HL-60 (cell line): ENCODE results near the gene FBXO42.
"Not testable (repeated sequence)": the region's sequence is repeated elsewhere in the genome, so short reads cannot be mapped to it uniquely, and the experiment has no call there.

Experiments used
- DNase-seq, 2 experiments: peaks; one replicate each; pipeline ENCODE4 v3.0.0-alpha.2; 2010 to 2020; ENCODE audit warnings: low read depth in 1 of 2, low spot score in 1 of 2
- H3K27ac ChIP-seq: fragments of 250-450 bp; sonication (Bioruptor Pico); replicated peaks from 2 replicates; pipeline ENCODE4 v1.5.1; 2020; ENCODE audit warnings: mild to moderate bottlenecking, moderate library complexity
- H3K27me3 ChIP-seq: fragments of 250-450 bp; sonication (Bioruptor Pico); 2 replicates; pipeline ENCODE4 v1.5.1; 2021; ENCODE audit warnings: mild to moderate bottlenecking, moderate library complexity; ENCODE audit not compliant: insufficient read depth, poor library complexity, severe bottlenecking
- H3K4me3 ChIP-seq: replicated peaks from 2 replicates; pipeline ENCODE4 v1.5.1; 2011; ENCODE audit warnings: mild to moderate bottlenecking, control low read depth, low read length; ENCODE audit not compliant: insufficient read depth
- GABPA ChIP-seq: IDR thresholded peaks from 2 replicates; pipeline ENCODE4 v1.6.1; 2012; ENCODE audit warnings: low read depth
- POLR2AphosphoS5 ChIP-seq: IDR thresholded peaks from 2 replicates; pipeline ENCODE4 v1.6.1; 2012; ENCODE audit warnings: low read depth
- SPI1 ChIP-seq: IDR thresholded peaks from 2 replicates; pipeline ENCODE4 v1.6.1; 2012; ENCODE audit warnings: low read depth, mild to moderate bottlenecking, borderline replicate concordance
- TF ChIP-seq, protein P1 (sequence below): IDR thresholded peaks from 2 replicates; pipeline ENCODE4 v1.6.1; 2012; ENCODE audit warnings: low read depth; ENCODE audit not compliant: insufficient replicate concordance
- TF ChIP-seq, protein P2 (sequence below): IDR thresholded peaks from one replicate; pipeline ENCODE4 v1.5.1; 2011; ENCODE audit warnings: low read length, control low read depth, inconsistent platforms; ENCODE audit not compliant: insufficient read depth

Gene FBXO42

DNA sequence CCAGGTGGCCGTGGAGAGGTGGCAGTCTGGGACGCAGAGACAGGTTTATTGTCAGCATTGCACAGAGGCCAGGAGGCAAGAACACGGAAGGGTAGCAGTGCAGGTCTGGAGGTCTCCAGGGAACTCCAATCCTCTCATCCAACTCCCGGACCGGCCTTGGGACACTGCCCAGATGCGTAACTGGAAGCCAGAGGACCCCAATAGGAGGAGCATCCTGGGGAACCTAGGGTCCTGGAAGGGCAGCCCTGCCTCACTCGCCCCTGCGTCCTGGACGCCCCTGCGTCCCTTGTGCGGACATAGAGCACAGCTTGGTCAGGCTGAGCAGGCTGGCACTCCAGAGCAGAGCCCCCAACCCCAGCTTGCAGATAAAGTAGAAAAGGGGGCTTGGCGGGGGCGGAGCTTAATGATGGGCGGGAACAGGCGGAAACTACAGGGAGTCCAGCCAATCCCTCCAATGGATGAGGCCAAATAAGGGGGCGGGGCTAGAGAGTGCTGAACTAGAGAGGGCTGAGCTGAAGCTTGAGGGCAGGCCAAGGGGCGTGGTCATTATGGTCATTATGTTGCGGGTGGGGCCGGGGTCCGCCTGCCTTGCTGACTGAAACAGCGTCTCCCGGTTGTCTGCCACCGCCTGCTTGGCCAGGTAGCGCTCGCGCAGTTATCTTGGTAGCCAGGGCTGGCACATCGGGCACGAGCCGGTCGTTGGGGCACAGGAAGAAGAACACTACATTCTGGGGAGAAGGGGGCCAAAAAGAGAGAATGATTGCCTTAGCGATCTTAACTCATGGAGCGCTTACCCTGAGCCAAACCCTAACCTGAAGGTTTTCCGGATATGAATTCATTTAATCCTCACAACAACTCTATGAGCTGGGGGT, 136.2 kb downstream of the FBXO42 start:
- Histone ChIP-seq H3K27me3 (peaks cover 3% of the 10 kb centered on the region), H3K27ac (no peak overlapping the region), H3K4me3 (no peak overlapping the region)
- TF ChIP-seq, protein P1, sequence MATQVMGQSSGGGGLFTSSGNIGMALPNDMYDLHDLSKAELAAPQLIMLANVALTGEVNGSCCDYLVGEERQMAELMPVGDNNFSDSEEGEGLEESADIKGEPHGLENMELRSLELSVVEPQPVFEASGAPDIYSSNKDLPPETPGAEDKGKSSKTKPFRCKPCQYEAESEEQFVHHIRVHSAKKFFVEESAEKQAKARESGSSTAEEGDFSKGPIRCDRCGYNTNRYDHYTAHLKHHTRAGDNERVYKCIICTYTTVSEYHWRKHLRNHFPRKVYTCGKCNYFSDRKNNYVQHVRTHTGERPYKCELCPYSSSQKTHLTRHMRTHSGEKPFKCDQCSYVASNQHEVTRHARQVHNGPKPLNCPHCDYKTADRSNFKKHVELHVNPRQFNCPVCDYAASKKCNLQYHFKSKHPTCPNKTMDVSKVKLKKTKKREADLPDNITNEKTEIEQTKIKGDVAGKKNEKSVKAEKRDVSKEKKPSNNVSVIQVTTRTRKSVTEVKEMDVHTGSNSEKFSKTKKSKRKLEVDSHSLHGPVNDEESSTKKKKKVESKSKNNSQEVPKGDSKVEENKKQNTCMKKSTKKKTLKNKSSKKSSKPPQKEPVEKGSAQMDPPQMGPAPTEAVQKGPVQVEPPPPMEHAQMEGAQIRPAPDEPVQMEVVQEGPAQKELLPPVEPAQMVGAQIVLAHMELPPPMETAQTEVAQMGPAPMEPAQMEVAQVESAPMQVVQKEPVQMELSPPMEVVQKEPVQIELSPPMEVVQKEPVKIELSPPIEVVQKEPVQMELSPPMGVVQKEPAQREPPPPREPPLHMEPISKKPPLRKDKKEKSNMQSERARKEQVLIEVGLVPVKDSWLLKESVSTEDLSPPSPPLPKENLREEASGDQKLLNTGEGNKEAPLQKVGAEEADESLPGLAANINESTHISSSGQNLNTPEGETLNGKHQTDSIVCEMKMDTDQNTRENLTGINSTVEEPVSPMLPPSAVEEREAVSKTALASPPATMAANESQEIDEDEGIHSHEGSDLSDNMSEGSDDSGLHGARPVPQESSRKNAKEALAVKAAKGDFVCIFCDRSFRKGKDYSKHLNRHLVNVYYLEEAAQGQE = no peak
- TF ChIP-seq, protein P2, sequence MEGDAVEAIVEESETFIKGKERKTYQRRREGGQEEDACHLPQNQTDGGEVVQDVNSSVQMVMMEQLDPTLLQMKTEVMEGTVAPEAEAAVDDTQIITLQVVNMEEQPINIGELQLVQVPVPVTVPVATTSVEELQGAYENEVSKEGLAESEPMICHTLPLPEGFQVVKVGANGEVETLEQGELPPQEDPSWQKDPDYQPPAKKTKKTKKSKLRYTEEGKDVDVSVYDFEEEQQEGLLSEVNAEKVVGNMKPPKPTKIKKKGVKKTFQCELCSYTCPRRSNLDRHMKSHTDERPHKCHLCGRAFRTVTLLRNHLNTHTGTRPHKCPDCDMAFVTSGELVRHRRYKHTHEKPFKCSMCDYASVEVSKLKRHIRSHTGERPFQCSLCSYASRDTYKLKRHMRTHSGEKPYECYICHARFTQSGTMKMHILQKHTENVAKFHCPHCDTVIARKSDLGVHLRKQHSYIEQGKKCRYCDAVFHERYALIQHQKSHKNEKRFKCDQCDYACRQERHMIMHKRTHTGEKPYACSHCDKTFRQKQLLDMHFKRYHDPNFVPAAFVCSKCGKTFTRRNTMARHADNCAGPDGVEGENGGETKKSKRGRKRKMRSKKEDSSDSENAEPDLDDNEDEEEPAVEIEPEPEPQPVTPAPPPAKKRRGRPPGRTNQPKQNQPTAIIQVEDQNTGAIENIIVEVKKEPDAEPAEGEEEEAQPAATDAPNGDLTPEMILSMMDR = no peak
- no peak for TF ChIP-seq POLR2AphosphoS5
- no peak for TF ChIP-seq SPI1
- no peak for TF ChIP-seq GABPA
- peak in 1 of 2 experiments; percentile 13 for DNase-seq

DNA sequence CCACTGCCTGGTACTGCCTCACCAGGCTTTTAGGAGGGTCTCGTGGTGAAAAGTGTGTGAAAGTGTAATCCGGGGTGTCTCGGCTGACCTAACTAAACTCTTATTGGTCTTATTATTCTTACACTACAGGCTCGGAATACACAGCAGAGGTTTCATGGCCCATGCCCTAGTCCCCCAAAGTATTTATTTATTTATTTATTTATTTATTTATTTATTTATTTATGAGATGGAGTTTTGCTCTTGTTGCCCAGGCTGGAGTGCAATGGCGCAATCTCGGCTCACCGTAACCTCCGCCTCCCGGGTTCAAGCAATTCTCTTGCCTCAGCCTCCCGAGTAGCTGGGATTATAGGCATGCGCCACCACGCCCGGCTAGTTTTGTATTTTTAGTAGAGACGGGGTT, 137.0 kb downstream of the FBXO42 start:
- DNase-seq, H3K27ac ChIP-seq, H3K4me3 ChIP-seq, H3K27me3 ChIP-seq: not testable (repeated sequence)

DNA sequence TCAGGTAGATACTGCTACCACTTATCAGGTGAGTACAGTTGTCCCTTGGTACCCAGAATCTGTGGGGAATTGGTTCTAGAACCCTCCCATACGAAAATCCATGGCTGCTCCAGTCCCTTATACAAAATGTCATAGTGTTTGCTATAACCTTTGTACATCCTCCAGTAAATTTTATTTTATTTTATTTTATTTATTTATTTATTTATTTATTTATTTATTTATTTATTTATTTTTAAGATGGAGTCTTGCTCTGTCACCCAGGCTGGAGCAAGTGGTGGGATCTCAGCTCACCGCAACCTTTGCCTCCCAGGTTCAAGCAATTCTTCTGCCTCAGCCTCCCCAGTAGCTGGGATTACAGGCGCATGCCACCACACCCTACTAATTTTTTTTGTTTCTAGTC, 138.7 kb downstream of the FBXO42 start:
- H3K4me3 ChIP-seq, H3K27me3 ChIP-seq, DNase-seq, H3K27ac ChIP-seq: not testable (repeated sequence)

DNA sequence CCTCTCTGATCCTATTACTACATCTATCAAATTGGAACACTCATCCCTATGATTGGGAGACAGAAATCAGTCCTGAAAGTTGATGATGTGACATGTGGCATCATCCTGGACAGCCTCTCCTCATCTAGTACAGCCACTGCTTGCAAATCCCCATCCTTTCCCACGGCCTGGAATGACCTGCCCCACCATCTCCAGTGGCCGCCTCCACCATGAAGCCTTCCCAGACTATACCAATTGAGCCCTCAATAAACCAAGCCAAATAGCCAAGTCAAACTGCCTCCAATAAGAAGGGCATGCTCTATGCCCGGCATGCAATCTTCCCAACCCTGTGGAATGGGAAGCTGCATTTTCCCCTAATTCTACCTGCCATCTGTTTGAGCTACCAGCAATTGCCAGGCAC, 139.3 kb downstream of the FBXO42 start:
- no peak overlapping the region for H3K27ac ChIP-seq
- no peak overlapping the region for H3K4me3 ChIP-seq
- TF ChIP-seq GABPA (no peak), SPI1 (no peak)
- TF ChIP-seq, protein P1 = no peak
- H3K27me3 ChIP-seq = peaks cover 3% of the 10 kb centered on the region
- no peak for DNase-seq

DNA sequence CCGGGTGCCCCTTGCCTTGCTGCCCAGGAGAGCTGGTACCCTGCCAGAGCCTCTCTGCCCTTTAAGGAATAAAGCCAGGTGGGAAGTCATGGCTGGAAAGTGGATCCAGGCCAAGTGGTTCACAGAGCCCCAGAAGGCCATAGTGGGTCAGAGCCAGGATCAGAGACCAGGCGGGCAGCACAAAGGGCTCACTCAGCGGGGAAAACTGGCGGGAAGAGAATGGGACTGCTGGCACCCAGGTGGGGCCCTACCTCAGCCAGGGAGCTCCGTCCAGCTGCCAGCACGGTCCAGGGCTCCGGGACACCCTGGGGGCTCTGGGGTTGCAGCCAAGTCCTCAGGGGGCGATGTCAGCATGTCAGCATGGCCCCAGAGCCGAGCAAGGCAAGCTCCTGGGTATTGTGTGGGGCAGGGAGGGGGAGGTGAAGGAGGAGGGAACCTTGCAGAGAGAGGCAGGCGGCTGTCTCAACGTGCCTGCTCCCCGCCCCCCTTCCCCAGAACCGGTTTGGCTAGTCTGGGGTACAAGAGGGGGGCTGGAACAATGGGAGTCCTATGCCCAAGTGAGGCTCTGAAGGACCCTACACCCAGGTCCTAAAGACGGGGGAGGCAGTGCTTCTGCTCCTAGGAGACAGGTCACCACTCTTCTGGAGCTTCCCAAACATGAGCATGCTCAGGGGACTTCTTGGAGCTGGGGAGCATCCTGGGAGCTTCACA, 139.9 kb downstream of the FBXO42 start, which contains the start of gene ARHGEF19:
Gene ARHGEF19 (minus strand): TSS at position 402 of the 711 bp plus-strand sequence. CDS start 3,598 bp downstream, outside the sequence.
- TF ChIP-seq SPI1 (no peak), POLR2AphosphoS5 (no peak), GABPA (no peak)
- TF ChIP-seq, protein P1 = no peak
- TF ChIP-seq, protein P2 = no peak
- no peak within 1 kb of the TSS for H3K4me3 ChIP-seq
- H3K27me3 ChIP-seq = peaks cover 3% of the 10 kb centered on the region
- no peak for DNase-seq
- H3K27ac ChIP-seq = no peak within 1 kb of the TSS
